KOPT-K1 (cell line): ENCODE data around the gene PADI4.
"Not testable (repeated sequence)": the region's sequence is repeated elsewhere in the genome, so short reads cannot be mapped to it uniquely, and the experiment has no call there.

ENCODE experiments used
- H3K27ac ChIP-seq: fragments of 200-600 bp; sonication (generic); 2 replicates; pipeline ENCODE4 v1.5.1; 2016; ENCODE audit warnings: antibody characterized with exemption, mild to moderate bottlenecking, low read depth, low read length; ENCODE audit not compliant: poor library complexity, severe bottlenecking
- H3K36me3 ChIP-seq: fragments of 200-600 bp; sonication (generic); 2 replicates; pipeline ENCODE4 v1.5.1; 2017; ENCODE audit warnings: antibody characterized with exemption, mild to moderate bottlenecking, low read length, moderate library complexity; ENCODE audit not compliant: insufficient read depth
- H3K9me3 ChIP-seq: fragments of 200-600 bp; sonication (generic); 2 replicates; pipeline ENCODE4 v1.5.1; 2017; ENCODE audit warnings: antibody characterized with exemption, low read length, mild to moderate bottlenecking; ENCODE audit not compliant: insufficient read depth, poor library complexity, severe bottlenecking

The PADI4 gene

DNA sequence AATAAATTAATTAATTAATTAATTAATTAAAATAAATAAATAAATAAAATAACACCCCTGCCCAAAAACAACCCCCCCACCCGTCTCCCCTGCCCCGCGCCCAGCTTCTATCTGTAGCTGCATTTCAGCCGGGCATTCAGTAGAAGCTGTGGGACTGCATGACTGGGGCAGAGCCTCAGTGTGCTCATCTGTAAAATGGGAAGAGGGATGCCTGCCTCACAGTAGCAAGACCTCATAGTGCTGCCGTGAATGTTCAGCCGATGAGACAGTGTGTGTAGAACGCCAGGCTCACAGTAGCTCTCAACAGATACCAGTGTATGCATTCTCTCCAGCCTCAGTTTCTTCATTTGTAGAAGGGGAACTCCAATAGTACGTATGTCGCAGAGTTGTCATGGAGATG, 8.7 kb downstream of the PADI4 start:
- Histone ChIP-seq H3K36me3 (no peaks in the 10 kb centered on the region), H3K27ac (no peak overlapping the region), H3K9me3 (peaks cover 6% of the 10 kb centered on the region)

DNA sequence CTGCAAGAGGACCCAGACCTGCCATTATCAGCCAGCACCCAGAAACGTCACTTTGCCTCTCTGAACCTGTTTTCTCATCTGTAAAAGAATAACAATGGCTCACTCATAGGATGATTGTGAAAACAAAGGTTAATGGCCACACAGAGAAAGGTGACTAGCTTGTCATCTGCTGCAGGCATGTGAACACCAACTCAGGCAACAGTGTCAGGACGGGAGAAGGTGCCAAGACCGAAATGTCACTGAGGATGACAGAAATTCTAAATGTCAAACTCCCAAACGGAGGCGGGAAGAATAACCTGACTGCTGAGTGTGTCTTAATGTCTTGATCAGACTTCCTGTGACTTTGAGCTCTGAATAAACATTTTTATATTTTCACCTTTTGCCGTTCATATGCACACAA, 10.3 kb downstream of the PADI4 start:
- H3K27ac ChIP-seq, result no peak overlapping the region
- no peaks in the 10 kb centered on the region for H3K36me3 ChIP-seq
- H3K9me3 ChIP-seq, result peaks cover 6% of the 10 kb centered on the region

DNA sequence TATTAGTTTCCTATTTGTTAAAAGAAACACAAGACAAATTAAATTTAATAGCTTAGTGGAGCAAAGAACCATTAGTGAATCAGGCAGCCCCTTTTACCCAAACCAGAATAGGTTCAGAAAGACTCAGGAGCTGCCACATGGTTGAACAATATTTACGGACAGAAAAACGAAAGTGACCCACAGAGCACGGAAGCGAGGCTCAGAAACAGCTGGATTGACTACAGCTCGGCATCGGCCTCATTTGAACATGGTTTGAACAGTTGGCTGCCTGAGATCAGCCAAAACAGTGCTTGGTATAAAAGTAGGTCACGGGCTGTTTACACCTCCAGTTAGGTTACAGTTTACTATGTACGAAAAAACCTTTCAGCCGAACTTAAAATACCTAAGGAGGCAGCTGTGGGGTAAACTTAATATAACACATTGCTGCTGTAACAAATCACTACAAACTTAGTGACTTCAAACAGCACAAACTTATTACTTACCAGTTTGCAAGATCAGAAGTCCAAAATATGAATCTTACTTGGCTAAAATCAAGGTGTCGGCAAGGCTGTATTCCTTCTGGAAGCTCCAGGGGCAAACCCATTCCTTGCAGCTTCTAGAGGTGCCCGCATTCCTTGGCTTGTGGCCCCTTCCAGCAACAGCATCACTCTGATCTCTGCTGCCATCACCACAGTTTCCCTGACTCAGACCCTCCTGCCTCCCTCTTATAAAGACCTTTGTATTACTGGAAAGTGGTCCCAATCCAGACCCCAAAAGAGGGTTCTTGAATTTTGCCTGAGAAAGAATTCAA, 11.8 kb downstream of the PADI4 start:
- H3K36me3 ChIP-seq, result no peaks in the 10 kb centered on the region
- H3K9me3 ChIP-seq, result peaks cover 11% of the 10 kb centered on the region
- H3K27ac ChIP-seq, result no peak overlapping the region

DNA sequence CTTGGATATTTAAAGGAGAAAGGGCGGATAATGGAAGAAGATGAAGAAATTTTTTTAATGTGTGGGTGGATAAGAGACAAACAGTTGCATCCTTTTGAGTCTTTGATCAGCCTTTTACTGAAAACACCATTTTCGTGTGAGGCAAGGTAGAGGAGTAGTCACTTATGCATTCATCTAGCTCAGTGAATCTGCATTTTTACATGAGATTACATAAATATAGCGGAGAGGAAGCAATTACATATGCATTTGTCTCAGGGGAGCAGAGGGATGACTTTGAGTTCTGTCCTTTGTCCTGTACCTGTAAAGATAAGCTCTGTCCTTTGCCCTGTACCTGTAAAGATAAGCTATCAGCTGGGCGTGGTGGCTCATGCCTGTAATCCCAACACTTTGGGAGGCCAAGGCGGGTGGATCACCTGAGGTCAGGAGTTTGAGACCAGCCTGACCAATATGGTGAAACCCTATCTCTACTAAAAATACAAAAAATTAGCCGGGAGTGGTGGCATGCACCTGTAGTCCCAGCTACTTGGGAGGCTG, 13.9 kb downstream of the PADI4 start:
- H3K36me3 ChIP-seq, H3K27ac ChIP-seq: not testable (repeated sequence)
- H3K9me3 ChIP-seq, result peaks cover 13% of the 10 kb centered on the region

DNA sequence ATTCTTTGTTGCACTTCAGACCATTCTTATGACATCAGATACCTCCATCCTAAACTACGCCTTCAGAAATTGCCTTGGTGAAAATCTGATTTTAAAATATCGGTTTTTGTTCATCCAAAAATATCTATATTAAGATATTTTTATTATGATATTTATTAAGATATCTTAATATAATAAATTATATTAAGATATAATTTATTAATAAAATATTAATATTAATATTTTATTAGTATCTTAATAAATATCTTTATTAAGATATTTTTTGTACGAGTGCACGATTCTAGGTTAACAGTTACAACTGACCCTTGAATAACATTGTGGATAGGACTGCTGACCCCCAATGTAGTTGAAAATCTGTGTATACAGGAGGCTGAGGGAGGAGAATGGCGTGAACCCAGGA, 20.9 kb downstream of the PADI4 start:
- Histone ChIP-seq H3K36me3 (no peaks in the 10 kb centered on the region), H3K27ac (no peak overlapping the region)

DNA sequence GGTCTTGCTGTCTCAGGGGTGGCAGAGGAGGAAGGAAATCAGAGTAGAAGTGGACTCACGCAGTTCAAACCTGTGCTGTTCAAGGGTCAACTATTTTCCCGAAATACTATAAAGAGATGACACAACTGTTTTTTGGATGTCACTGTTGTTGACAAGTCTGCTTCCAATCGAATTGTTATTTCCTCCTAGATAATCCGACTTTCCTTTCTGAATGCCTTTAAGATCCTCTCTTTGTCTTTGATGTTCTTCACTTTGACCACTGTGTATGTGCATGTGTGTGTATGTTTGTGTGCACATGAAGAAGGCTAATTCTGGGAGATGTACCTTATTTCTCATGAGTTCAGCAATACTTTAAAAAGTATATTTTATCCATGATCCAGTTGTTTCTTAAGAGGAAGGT, 21.6 kb downstream of the PADI4 start:
- H3K27ac ChIP-seq, result no peak overlapping the region
- H3K36me3 ChIP-seq, result no peaks in the 10 kb centered on the region
- H3K9me3 ChIP-seq, result peaks cover 6% of the 10 kb centered on the region

More for the DNA sequence above, 20.9 kb downstream of the PADI4 start:
- peaks cover 10% of the 10 kb centered on the region for H3K9me3 ChIP-seq

DNA sequence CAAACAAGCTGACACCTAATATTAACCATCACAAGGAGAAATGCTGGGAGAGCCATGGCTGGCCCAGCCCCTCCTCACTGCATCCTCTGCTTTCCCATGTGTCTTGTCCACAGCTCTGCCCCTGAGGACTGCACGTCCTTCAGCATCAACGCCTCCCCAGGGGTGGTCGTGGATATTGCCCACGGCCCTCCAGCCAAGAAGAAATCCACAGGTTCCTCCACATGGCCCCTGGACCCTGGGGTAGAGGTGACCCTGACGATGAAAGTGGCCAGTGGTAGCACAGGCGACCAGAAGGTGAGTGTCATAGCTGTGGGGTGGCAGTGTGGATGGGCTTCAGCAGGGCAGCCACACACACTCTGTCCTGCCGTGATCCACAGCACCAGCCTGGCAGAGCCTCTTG, 22.9 kb downstream of the PADI4 start:
- Histone ChIP-seq H3K36me3 (no peaks in the 10 kb centered on the region), H3K27ac (no peak overlapping the region), H3K9me3 (peaks cover 3% of the 10 kb centered on the region)

DNA sequence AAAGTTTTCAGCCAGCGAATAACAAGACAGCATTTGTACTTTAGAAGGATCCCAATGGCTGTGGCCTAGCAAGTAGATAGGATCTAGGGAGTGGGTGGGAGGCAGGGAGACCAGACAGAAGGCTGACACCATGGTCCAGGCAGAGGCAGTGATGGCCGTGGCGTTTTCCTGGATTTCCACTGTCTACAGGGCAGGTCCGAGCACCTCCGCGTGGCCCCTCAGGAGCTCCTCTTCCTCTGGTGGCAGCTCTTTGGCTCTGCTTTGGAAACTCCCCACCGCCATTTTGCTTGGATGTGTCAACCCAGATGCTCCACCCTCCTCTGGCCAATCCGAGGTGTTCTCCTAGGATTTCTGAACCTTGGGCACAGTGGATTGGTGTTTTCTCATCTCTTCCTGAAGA, 25.1 kb downstream of the PADI4 start:
- Histone ChIP-seq H3K27ac (no peak overlapping the region), H3K9me3 (peaks cover 3% of the 10 kb centered on the region), H3K36me3 (no peaks in the 10 kb centered on the region)

DNA sequence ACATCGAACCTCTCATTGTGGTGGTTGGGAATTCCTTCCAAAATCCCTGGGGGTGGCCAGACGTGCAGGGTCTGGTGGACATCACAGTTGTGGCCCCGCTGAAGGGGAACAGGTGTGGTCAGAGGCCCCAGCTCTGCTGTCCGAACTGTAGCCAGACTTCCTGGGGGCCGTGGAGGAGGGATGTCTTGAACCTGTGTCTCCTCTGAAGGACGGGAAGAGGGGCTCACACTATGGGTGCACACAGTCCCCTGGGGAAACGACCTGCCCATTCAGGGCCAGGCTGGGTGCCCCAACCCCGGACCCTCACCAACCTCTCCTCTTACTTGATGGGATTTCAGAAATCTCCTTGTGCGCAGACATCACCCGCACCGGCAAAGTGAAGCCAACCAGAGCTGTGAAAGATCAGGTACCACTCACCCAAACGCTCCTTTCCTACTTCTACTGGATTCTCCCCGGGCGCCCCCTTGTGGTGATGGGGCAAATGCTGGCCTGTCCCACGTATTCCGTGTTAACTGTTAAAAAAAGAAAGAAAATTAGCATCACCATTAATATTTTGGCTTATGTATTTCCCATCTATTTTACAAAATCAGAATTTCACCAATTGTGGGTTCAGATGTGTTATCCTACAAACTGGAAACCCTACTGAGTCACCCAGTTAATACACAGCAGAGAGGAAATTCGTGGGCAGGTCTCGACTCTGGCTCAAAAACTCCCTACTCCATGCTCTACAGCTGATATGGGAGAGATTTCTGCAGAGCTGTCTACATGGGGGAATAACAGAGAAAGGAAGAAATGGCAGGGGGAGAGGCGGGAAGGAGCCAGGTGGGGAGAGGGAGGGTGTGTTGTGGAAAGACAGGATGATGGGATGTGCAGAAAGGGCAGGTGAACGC, 28.1 kb downstream of the PADI4 start:
- Histone ChIP-seq H3K27ac (no peak overlapping the region), H3K36me3 (no peaks in the 10 kb centered on the region), H3K9me3 (no peaks in the 10 kb centered on the region)

DNA sequence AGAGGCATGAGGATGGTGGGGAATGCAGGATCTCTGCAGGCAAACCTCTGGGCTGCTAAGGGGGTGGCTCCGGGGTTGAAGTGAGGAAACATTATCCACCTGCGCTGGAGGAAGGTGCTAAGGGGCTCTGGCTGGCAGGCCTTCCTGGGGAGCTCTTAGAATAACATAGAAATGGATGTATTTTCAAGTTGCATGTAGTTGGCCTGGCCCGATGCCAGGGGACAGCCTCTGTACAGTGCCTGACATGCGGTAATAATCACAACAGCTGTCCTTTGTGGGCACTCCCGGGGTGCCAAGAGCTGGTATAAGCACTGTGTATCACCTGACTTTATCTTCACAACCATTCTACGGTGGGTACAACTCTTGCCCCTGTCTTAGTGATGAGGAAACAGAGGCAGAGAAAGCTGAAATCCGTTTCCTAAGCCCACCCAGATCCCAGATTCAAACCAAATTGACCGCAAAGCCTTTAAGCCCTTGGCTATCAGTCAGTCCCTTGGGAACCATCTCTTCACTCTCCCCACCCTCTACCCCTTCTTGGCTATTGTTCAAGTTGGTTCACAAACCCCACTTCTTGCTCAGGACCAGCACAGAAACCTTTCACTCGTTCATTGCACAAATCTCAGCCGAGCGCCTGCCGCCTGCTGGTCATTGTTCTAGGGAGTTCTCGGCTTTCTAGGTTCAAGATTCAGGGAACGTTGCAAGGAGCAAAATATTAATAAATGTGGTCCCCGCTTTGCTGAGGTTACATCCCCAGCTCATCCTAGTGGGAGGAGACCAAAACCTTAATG, 30.9 kb downstream of the PADI4 start:
- H3K36me3 ChIP-seq, result no peaks in the 10 kb centered on the region
- no peaks in the 10 kb centered on the region for H3K9me3 ChIP-seq
- H3K27ac ChIP-seq, result no peak overlapping the region

DNA sequence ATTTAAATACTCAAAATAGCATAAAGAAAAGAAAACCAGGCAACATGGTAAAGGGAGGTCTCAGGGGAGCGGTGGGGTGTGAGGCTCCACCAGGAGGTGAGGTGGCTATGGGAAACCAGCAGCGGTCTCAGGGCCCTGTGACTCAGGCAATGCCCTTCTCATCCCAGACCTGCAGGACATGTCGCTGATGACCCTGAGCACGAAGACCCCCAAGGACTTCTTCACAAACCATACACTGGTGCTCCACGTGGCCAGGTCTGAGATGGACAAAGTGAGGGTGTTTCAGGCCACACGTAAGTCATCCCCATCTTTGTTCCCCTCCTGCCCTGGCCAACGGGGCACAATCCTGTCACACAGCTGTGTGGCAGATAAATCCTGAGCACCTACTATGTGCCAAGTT, 31.5 kb downstream of the PADI4 start:
- H3K9me3 ChIP-seq, result no peaks in the 10 kb centered on the region
- no peak overlapping the region for H3K27ac ChIP-seq
- no peaks in the 10 kb centered on the region for H3K36me3 ChIP-seq

DNA sequence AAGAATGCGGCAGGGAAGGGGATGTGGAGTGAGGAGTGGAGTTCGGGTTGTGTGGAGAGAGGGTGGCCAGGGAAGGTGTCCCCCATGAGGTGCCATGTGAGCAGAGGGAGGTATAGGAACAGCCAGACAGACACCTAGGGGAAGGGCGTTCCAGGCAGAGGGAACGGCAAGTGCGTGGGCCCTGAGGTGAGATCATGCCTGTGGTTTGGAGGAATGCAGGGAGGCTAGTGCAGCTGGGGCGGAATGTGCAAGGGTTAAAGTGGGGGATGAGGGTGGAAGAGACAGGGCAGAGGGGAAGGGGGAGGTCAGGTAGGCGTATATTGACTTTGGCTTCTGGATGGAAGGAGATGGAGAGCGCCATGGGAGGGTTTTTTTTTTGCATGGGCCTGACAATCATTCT, 32.4 kb downstream of the PADI4 start:
- Histone ChIP-seq H3K36me3 (no peaks in the 10 kb centered on the region), H3K9me3 (peaks cover 1% of the 10 kb centered on the region), H3K27ac (no peak overlapping the region)

DNA sequence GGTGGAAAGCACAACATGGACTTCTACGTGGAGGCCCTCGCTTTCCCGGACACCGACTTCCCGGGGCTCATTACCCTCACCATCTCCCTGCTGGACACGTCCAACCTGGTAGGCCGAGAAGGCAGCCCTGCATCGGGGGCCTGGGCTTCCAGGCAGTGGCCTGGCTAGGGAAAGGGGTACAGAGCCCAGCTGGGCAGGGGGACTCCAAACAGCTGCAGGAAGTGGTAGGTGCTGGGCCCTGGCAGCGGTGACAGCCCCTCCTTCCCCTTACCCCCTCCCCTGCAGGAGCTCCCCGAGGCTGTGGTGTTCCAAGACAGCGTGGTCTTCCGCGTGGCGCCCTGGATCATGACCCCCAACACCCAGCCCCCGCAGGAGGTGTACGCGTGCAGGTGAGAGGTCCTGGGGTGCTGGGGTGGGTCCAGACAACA, 34.0 kb downstream of the PADI4 start:
- Histone ChIP-seq H3K27ac (no peak overlapping the region), H3K36me3 (no peaks in the 10 kb centered on the region), H3K9me3 (peaks cover 9% of the 10 kb centered on the region)

DNA sequence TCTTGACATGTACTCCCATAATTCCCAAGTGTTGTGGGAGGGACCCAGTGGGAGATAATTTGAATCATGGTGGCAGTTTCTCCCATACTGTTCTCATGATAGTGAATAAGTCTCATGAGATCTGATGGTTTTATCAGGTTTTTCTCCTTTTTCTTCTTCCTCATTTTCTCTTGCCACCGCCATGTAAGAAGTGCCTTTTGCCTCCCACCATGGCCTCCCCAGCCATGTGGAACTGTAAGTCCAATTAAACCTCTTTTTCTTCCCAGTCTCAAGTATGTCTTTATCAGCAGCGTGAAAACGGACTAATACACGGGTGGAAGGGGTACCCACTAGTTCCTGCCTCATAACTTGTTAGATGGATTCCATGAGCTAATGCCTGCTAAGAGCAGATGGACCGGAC, 37.5 kb downstream of the PADI4 start:
- not testable (repeated sequence) for H3K36me3 ChIP-seq, H3K9me3 ChIP-seq, H3K27ac ChIP-seq
